A172 (cell line): ENCODE data around the gene CD300LD. TPM values are rescaled to one million over a fixed set of nuclear protein-coding genes. Genes with fewer than 3 reads are reported as not detected.

Experiments used
- DNase-seq: peaks from one replicate; pipeline ENCODE4 v3.0.0-alpha.2; 2015; ENCODE audit warnings: low spot score
- total RNA-seq: library from RNA; depleted of rRNA; stranded (reverse); fragments of >200 nt; shearing (Covaris generic); gene quantifications from 2 replicates; pipeline ENCODE4 v1.2.3, GENCODE V29; 2014; rRNA removed

The CD300LD gene
- total RNA-seq, 1 experiment from 2014 or later, result not detected

GRCh38 chr17:74544991-74545842, 46.9 kb downstream of the CD300LD start:
- no peak for DNase-seq

DNA sequence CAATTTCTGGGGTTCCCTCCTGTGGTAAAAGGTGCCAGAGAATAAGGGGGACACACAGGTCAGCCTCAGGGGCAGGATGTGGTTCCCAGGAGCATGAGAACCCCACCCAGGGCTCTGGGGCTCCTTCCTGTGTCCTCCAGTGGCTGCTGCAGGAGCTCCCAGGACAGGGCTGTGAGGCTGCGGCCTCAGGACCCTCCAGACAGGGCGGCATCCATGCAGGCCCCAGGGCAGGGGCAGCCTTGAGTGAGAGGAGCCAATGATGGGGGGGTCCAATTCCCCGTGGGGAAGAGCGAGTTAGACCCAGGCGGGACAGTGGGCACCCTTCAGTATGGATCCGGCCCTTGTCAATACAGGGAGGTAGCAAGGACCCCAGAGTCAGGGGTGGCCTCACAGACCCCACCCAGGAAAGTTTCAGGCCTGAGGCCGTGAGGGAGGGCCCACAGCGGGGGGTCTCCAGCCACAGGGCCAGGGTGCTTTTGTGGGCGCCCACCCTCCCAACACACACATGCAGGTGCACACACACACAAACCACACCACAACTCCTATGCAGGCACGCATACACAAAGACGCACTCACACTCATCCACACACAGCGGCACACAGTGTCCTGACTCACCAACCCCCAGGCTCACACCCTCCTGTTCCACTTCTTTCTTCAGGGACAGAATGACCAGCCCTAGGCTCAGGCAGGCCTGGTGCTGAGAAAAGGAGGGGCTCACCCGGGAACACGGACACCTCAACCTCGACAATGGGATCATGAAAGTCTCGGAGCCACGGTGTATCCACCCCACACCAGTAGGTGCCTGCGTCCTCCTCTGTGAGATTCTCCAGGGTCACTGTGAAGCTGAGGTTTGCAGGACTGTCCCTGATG, 48.0 kb downstream of the CD300LD start:
- DNase-seq, result no peak

DNA sequence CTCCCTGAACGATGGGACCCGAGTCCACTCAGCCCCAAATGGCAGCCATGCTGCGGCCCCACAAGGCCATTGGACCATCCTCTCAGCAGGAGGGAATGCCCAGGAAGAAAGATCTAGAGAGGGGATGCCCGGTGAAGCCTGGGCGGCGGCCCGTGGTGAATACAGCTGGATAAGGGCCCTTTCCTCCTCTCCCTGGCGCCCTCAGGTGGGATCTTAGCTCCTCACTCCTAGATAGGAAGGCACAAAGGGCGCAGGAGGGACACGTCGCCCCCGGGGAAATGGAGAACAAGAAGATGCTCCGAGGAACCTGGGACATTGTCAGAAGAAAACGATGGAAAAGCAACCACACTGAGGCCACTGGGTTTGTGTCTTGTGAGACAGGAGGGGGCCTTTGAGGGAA, 48.7 kb downstream of the CD300LD start:
- DNase-seq, result no peak

GRCh38 chr17:74542727-74543383, 49.2 kb downstream of the CD300LD start:
- DNase-seq, result no peak

DNA sequence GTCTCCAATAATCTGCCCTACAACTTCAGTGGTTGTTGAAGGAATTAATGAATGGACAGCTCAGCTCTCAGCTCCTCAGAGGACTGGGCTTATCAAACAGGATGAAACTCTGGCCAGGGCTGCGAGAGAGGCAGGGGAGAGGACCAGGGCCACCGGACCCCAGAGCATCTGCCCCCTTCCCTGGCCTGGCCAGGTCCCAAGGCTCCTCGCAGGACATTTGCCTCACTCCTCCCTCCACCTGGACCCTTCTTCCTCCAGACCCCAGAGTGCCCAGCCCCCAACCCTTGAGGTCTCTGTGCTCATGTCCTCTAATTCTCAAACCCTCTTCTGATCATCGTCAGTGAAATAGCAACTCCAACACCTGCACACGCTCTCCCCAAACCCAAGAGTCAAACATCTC, 49.9 kb downstream of the CD300LD start:
- DNase-seq, result no peak

DNA sequence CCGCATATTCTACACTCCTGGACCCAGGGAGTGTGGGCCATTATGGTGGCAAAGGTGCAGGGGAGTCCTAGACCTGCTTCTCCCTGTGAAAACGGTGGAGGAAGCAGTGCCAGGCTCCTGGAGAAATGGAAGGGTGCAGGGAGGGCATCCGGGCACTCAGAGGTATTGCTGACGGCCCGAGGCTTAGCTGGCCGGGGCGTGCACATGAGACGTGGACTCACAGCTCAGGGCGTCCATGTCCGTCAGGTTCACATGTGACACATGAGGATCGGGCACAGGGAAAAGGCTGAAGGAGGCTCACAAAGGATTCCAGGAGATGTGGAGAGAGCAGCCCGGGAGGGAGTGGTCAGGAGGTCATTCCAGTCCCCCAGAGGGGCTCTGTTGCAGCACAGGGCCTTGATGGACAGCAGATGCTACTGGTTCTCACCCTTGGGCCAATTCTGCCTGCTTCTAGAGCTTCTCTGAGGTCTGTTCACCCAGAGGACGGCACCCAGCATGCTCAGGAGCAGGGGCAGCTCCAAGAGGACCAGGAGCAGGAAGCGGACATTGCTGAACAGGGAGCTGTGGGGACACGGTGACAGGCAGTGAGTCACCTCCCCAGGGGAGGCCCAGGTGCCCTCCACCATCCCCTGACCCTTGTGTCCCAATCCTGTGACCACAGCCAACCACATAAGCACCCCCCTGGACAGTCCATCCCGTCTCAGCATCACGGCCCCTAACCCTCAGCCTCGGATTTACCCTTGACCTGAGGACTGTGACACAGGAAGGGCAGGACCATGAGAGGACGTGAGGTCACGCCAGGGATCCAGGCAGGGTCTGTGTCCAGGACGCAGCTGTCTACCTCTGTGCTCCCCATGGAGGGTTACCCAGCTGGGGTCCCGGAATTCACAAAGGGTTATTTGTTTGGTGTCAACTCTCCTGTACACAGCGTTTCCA, 50.6 kb downstream of the CD300LD start:
- DNase-seq, result no peak

- no peak for DNase-seq
Observed at GRCh38 chr17:74539281-74539820, 52.7 kb downstream of the CD300LD start.

GRCh38 chr17:74536890-74537289, 55.2 kb downstream of the CD300LD start:
- no peak for DNase-seq

DNA sequence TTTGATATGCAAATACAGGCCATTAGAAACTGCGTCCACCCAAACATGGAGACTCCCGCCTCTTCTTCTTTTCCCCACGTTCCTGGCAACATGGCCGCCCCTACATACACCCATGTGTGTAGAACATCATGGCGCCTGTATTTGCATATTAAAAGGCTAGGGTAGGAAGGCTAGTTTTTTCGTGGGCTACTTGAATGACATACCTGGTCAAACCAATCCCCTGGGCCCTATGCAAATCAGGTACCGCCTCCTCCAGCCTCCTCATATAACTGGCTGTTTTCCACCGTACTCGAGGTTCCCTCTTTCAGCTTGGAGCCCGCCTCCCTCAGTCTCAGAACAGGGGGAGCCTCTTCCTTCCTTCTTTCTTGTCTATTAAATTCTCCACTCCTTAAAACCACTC, 60.0 kb downstream of the CD300LD start:
- DNase-seq, result no peak

DNA sequence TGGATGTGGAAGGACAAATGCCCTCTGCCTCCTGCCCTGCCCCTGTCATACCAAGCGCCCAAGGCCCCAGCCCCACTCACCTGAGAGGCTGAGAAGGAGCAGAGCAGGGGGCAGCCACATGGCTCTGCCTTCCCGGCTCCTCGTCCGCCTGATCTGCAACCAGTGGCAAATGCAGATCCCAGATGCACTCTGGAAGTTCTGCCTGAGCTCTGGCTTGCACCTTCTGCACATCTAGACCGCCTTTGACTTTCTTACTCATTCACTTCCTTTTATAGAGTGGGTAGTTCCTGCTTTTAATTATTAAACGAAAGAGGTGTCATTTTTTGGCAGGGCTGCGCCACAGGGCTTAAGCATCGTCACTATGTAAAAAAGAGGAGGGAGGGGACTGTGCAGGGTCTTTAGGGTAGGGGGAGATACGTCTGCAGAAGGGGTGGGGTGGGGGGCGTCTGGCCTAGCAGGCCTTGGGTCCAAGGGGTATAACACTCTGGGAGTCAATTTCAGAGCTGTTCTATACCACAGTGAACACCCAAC, 60.8 kb downstream of the CD300LD start, which contains the start of gene CD300LB:
CD300LB (minus strand) TSS at position 245 of the 531 bp plus-strand sequence; CDS start at position 120, 125 bp downstream.
- no peak for DNase-seq

DNA sequence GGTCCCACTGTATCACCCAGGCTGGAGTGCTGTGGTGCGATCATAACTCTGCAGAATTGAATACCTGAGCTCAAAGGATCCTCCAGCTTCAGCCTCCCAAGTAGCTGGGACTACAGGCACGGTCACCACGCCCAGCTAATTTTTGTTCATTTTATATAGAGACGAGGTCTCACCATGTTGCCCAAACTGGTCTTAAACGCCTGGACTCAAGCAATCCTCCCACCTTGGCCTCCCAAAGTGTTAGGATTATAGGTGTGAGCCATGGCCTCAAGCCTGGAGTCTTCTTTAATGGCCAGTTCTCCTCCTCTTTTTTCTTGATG, 61.3 kb downstream of the CD300LD start:
- no peak for DNase-seq

Other genes with a start within 250 kb of the CD300LD start
- gene BTBD17, start 230.4 kb downstream of the CD300LD start, total RNA-seq, result not detected in 2 replicates
- gene GPR142, start 224.8 kb downstream of the CD300LD start, total RNA-seq, result not detected in 2 replicates
- gene GPRC5C, start 160.2 kb downstream of the CD300LD start, total RNA-seq, result 2.7 and 5.9 TPM in 2 replicates
- gene CD300A, start 125.6 kb downstream of the CD300LD start, total RNA-seq, result not detected in 2 replicates
- not detected in 2 replicates for gene CD300LB, start 60.8 kb downstream of the CD300LD start, total RNA-seq
- gene CD300C, start 46.2 kb downstream of the CD300LD start, total RNA-seq, result 0.45 and 0.46 TPM in 2 replicates
- not detected in 2 replicates for gene CD300H, start 24.8 kb downstream of the CD300LD start, total RNA-seq
- gene CD300E, start 31.5 kb upstream of the CD300LD start, total RNA-seq, result not detected in 2 replicates
- gene CD300LF, start 120.6 kb upstream of the CD300LD start, total RNA-seq, result not detected in 2 replicates
- 0.05 TPM in 1 of 2 replicates, not detected in the other for gene RAB37, start 145.0 kb upstream of the CD300LD start, total RNA-seq
- gene NHERF1, start 156.3 kb upstream of the CD300LD start, total RNA-seq, result 205 and 246 TPM in 2 replicates
- 22.8 and 32.5 TPM in 2 replicates for gene NAT9, start 184.1 kb upstream of the CD300LD start, total RNA-seq